OCI-LY7 (cell line): ENCODE results near the gene ARHGEF4. TPM values are rescaled to one million over a fixed set of nuclear protein-coding genes. Genes with fewer than 3 reads are reported as not detected.

Experiments used
- BruUV-seq: library from RNA; stranded (reverse); fragments of 400-500 nt; replicated peaks from 2 replicates; lab custom pipeline; 2021; lab: Mats Ljungman, UMichigan
- CTCF ChIA-PET: fragments of 300-600 bp; sonication (Branson Sonifier 250); formaldehyde crosslinking; loops from one replicate; lab custom pipeline; 2022; ENCODE audit warnings: antibody characterized with exemption; ENCODE audit not compliant: unreplicated experiment; lab: Charles Lee
- POLR2A ChIA-PET: fragments of 300-600 bp; sonication (Branson Sonifier 250); formaldehyde crosslinking; loops from one replicate; lab custom pipeline; 2022; ENCODE audit warnings: antibody characterized with exemption; lab: Charles Lee
- DNase-seq: peaks from one replicate; pipeline ENCODE4 v3.0.0-alpha.2; 2015; ENCODE audit warnings: low spot score
- H2AFZ ChIP-seq: fragments of 200-600 bp; sonication (generic), shearing (Covaris generic); 2 replicates; pipeline ENCODE4 v1.6.1; 2014; ENCODE audit warnings: mild to moderate bottlenecking, antibody characterized with exemption, low read length, moderate library complexity
- H3K27ac ChIP-seq: fragments of 200-600 bp; sonication (generic); 2 replicates; pipeline ENCODE4 v1.5.1; 2014; ENCODE audit warnings: mixed run types, low read depth, mild to moderate bottlenecking, moderate library complexity, low read length, inconsistent platforms; ENCODE audit not compliant: poor library complexity, severe bottlenecking
- H3K36me3 ChIP-seq: fragments of 200-600 bp; sonication (generic); 2 replicates; pipeline ENCODE4 v1.6.1; 2014; ENCODE audit warnings: mild to moderate bottlenecking, antibody characterized with exemption, low read length, moderate library complexity, mixed read lengths; ENCODE audit not compliant: insufficient read depth
- H3K4me1 ChIP-seq: fragments of 200-600 bp; sonication (generic); 2 replicates; pipeline ENCODE4 v1.5.1; 2014; ENCODE audit warnings: mild to moderate bottlenecking, low read length; ENCODE audit not compliant: insufficient read depth, poor library complexity, severe bottlenecking
- H3K4me2 ChIP-seq: fragments of 200-600 bp; sonication (generic); 2 replicates; pipeline ENCODE4 v1.6.1; 2014; ENCODE audit warnings: mild to moderate bottlenecking, low read length
- H3K4me3 ChIP-seq: fragments of 200-600 bp; sonication (generic); 2 replicates; pipeline ENCODE4 v1.5.1; 2014; ENCODE audit warnings: mild to moderate bottlenecking, low read depth, low read length; ENCODE audit not compliant: poor library complexity, severe bottlenecking
- H3K79me2 ChIP-seq: fragments of 200-600 bp; sonication (generic); 2 replicates; pipeline ENCODE4 v1.6.1; 2016; ENCODE audit warnings: low read depth, mild to moderate bottlenecking, low read length, moderate library complexity, mixed read lengths; ENCODE audit not compliant: insufficient read depth
- H3K9me2 ChIP-seq: fragments of 200-600 bp; sonication (generic); 2 replicates; pipeline ENCODE4 v1.6.1; 2016; ENCODE audit warnings: mild to moderate bottlenecking, low read length, mixed read lengths; ENCODE audit not compliant: insufficient read depth
- H3K9me3 ChIP-seq: fragments of 200-600 bp; sonication (generic); 2 replicates; pipeline ENCODE4 v1.6.1; 2014; ENCODE audit warnings: mild to moderate bottlenecking, mixed run types, low read length, mixed read lengths
- H4K20me1 ChIP-seq: fragments of 200-600 bp; sonication (generic); 2 replicates; pipeline ENCODE4 v1.6.1; 2014; ENCODE audit warnings: mild to moderate bottlenecking, antibody characterized with exemption, low read length, moderate library complexity, mixed read lengths; ENCODE audit not compliant: insufficient read depth
- CTCF ChIP-seq: fragments of 200-600 bp; sonication (generic); conservative IDR thresholded peaks from 2 replicates; pipeline ENCODE4 v1.5.1; 2014; ENCODE audit warnings: mild to moderate bottlenecking, antibody characterized with exemption, low read length, moderate library complexity, mixed read lengths
- EZH2phosphoT487 ChIP-seq: fragments of 200-600 bp; sonication (generic); IDR thresholded peaks from 2 replicates; pipeline ENCODE4 v1.6.1; 2018; ENCODE audit warnings: low read depth, borderline replicate concordance, mild to moderate bottlenecking, mixed run types, antibody characterized with exemption, low read length, moderate library complexity, mixed read lengths
- intact Hi-C: fragments of 100-400 bp; cut with micrococcal nuclease; formaldehyde crosslinking; loops from one replicate; pipeline ENCODE4 v1.10.0; 2022; ENCODE audit not compliant: unreplicated experiment
- total RNA-seq, 2 experiments: library from RNA; depleted of rRNA in 1 of 2; stranded (reverse); fragments of >200 nt in 1 of 2; shearing (Covaris generic) in 1 of 2; gene quantifications; 2 replicates each; pipeline ENCODE4 v1.2.3, GENCODE V29; 2014 to 2022

Gene ARHGEF4
- total RNA-seq, 2 experiments from 2014 or later: 1.1 to 1.7 TPM

GRCh38 chr2:131029812-131030211 lies 193.1 kb downstream of the ARHGEF4 start:
- Histone ChIP-seq H3K4me2 (no peak overlapping the region), H3K4me1 (no peaks in the 10 kb centered on the region), H3K9me2 (no peaks in the 10 kb centered on the region), H4K20me1 (no peaks in the 10 kb centered on the region), H3K27ac (no peak overlapping the region), H3K4me3 (no peak overlapping the region), H3K36me3 (no peaks in the 10 kb centered on the region), H3K79me2 (no peaks in the 10 kb centered on the region), H2AFZ (no peak overlapping the region), H3K9me3 (no peaks in the 10 kb centered on the region)
- ChIA-PET CTCF (no interaction called here), POLR2A (no interaction called here)
- intact Hi-C loops: no loop called here
- no peak for DNase-seq
- BruUV-seq: no TSS peak
- no peak for TF ChIP-seq CTCF
- no peak for TF ChIP-seq EZH2phosphoT487

- Histone ChIP-seq H3K4me2 (no peak overlapping the region), H3K36me3 (no peaks in the 10 kb centered on the region), H3K79me2 (no peaks in the 10 kb centered on the region), H3K4me3 (no peak overlapping the region), H3K9me3 (no peaks in the 10 kb centered on the region), H3K9me2 (no peaks in the 10 kb centered on the region), H4K20me1 (no peaks in the 10 kb centered on the region), H2AFZ (no peak overlapping the region), H3K4me1 (no peaks in the 10 kb centered on the region), H3K27ac (no peak overlapping the region)
- DNase-seq: no peak
- BruUV-seq: no TSS peak
- TF ChIP-seq EZH2phosphoT487 (no peak), CTCF (no peak)
- CTCF ChIA-PET: no interaction called here
- POLR2A ChIA-PET: no interaction called here
- intact Hi-C loops: no loop called here
Measured at GRCh38 chr2:131030478-131030971, 193.8 kb downstream of the ARHGEF4 start.

GRCh38 chr2:131031431-131031841 lies 194.7 kb downstream of the ARHGEF4 start:
- TF ChIP-seq EZH2phosphoT487 (no peak), CTCF (no peak)
- Histone ChIP-seq H3K9me3 (no peaks in the 10 kb centered on the region), H3K4me2 (no peak overlapping the region), H3K36me3 (no peaks in the 10 kb centered on the region), H3K27ac (no peak overlapping the region), H3K79me2 (no peaks in the 10 kb centered on the region), H3K9me2 (no peaks in the 10 kb centered on the region), H3K4me1 (no peaks in the 10 kb centered on the region), H2AFZ (no peak overlapping the region), H4K20me1 (no peaks in the 10 kb centered on the region), H3K4me3 (no peak overlapping the region)
- BruUV-seq: no TSS peak
- DNase-seq: no peak
- ChIA-PET CTCF (no interaction called here), POLR2A (no interaction called here)
- intact Hi-C loops: no loop called here
